Keratinocyte (primary cell): ENCODE data around the gene COL8A2. TPM values are rescaled to one million over a fixed set of nuclear protein-coding genes. Genes with fewer than 3 reads are reported as not detected.

Experiments used
- DNase-seq: peaks from one replicate; pipeline ENCODE4 v3.0.0-alpha.2; 2011; ENCODE audit warnings: low read depth, missing footprints, low spot score
- FAIRE-seq: peaks from 2 replicates; lab custom pipeline; 2011; peaks lifted over from hg19 to GRCh38; lab: Jason Lieb, UNC
- H2AFZ ChIP-seq: 2 replicates; pipeline ENCODE4 v1.6.0; 2012; ENCODE audit warnings: low read length, control low read depth, inconsistent platforms; ENCODE audit not compliant: control insufficient read depth
- H3K27ac ChIP-seq: 2 replicates; pipeline ENCODE4 v1.5.1; 2011; ENCODE audit warnings: low read length; ENCODE audit not compliant: control insufficient read depth, insufficient read depth
- H3K27me3 ChIP-seq: 3 replicates; pipeline ENCODE4 v1.6.0; 2011; ENCODE audit warnings: low read length; ENCODE audit not compliant: control insufficient read depth, insufficient read depth; ENCODE audit errors: extremely low read depth
- H3K36me3 ChIP-seq, 2 experiments: 2 replicates in 1 of 2; 3 replicates in 1 of 2; pipeline ENCODE4 v1.5.1; 2011; ENCODE audit warnings: low read length in 2 of 2, mild to moderate bottlenecking in 1 of 2; ENCODE audit not compliant: control insufficient read depth in 2 of 2, insufficient read depth in 2 of 2; ENCODE audit errors: extremely low read depth in 1 of 2
- H3K4me1 ChIP-seq: 3 replicates; pipeline ENCODE4 v1.5.1; 2011; ENCODE audit warnings: low read length; ENCODE audit not compliant: control insufficient read depth, insufficient read depth; ENCODE audit errors: extremely low read depth
- H3K4me2 ChIP-seq: 3 replicates; pipeline ENCODE4 v1.6.0; 2011; ENCODE audit warnings: low read depth, low read length; ENCODE audit not compliant: control insufficient read depth, insufficient read depth; ENCODE audit errors: extremely low read depth
- H3K4me3 ChIP-seq, 3 experiments: fragments of 200-600 bp in 1 of 3; sonication (generic) in 1 of 3; 2 replicates in 2 of 3; 3 replicates in 1 of 3; pipeline ENCODE4 v1.5.1; 2011 to 2016; ENCODE audit warnings: low read length in 3 of 3, mild to moderate bottlenecking in 3 of 3, control low read depth in 2 of 3, inconsistent platforms in 1 of 3, low read depth in 1 of 3, mixed read lengths in 1 of 3, mixed run types in 1 of 3, moderate library complexity in 1 of 3; ENCODE audit not compliant: control insufficient read depth in 2 of 3, insufficient read depth in 2 of 3; ENCODE audit errors: extremely low read depth in 1 of 3
- H3K79me2 ChIP-seq: 2 replicates; pipeline ENCODE4 v1.6.0; 2012; ENCODE audit warnings: low read length; ENCODE audit not compliant: control insufficient read depth, insufficient read depth
- H3K9ac ChIP-seq: 3 replicates; pipeline ENCODE4 v1.6.0; 2011; ENCODE audit warnings: low read length; ENCODE audit not compliant: control insufficient read depth, insufficient read depth; ENCODE audit errors: extremely low read depth
- H3K9me1 ChIP-seq: 3 replicates; pipeline ENCODE4 v1.6.0; 2011; ENCODE audit warnings: low read length; ENCODE audit not compliant: control insufficient read depth, insufficient read depth; ENCODE audit errors: extremely low read depth
- H3K9me3 ChIP-seq: 2 replicates; pipeline ENCODE4 v1.5.1; 2012; ENCODE audit warnings: low read depth, low read length; ENCODE audit not compliant: control insufficient read depth
- H4K20me1 ChIP-seq: 3 replicates; pipeline ENCODE4 v1.6.0; 2011; ENCODE audit warnings: low read length; ENCODE audit not compliant: control insufficient read depth, insufficient read depth; ENCODE audit errors: extremely low read depth
- EZH2 ChIP-seq: IDR thresholded peaks from one replicate; pipeline ENCODE4 v1.6.1; 2012; ENCODE audit warnings: inconsistent platforms, mild to moderate bottlenecking, low read length, moderate library complexity
- dilution Hi-C: fragments of 300-500 bp; cut with MboI; formaldehyde crosslinking; loops from one replicate; pipeline ENCODE4 v1.7.0; 2020; ENCODE audit warnings: low sequenced_read_pairs; ENCODE audit not compliant: extremely low pct_ligation_motif_present
- polyA plus RNA-seq, 5 experiments: library from polyadenylated mRNA; depleted of rRNA in 3 of 5; stranded (reverse) in 3 of 5; stranded (forward) in 1 of 5; unstranded in 1 of 5; fragments of >200 nt; gene quantifications; 1 replicate in 1 of 5; 2 replicates in 3 of 5; 3 replicates in 1 of 5; pipeline versions ENCODE4 v1.2.1 to v1.2.3, GENCODE V29; 2011 to 2012; ENCODE audit warnings: missing spikeins in 2 of 5, low read depth in 1 of 5, low replicate concordance in 1 of 5
- TF ChIP-seq, protein P1 (sequence below), 3 experiments: IDR thresholded peaks in 1 of 3; conservative IDR thresholded peaks in 1 of 3; optimal IDR thresholded peaks in 1 of 3; 2 replicates in 2 of 3; 3 replicates in 1 of 3; pipeline versions ENCODE3 to v1.5.1; 2011; ENCODE audit warnings: low read length in 3 of 3, mild to moderate bottlenecking in 3 of 3, moderate library complexity in 2 of 3, control low read depth in 1 of 3, inconsistent platforms in 1 of 3; ENCODE audit not compliant: insufficient read depth in 2 of 3; ENCODE audit errors: extremely low read depth in 1 of 3

Gene COL8A2
- polyA plus RNA-seq, 1 donor (not counting 4 experiments of a cell fraction or from before 2014, with no cell fraction given), result 0.09 TPM

DNA sequence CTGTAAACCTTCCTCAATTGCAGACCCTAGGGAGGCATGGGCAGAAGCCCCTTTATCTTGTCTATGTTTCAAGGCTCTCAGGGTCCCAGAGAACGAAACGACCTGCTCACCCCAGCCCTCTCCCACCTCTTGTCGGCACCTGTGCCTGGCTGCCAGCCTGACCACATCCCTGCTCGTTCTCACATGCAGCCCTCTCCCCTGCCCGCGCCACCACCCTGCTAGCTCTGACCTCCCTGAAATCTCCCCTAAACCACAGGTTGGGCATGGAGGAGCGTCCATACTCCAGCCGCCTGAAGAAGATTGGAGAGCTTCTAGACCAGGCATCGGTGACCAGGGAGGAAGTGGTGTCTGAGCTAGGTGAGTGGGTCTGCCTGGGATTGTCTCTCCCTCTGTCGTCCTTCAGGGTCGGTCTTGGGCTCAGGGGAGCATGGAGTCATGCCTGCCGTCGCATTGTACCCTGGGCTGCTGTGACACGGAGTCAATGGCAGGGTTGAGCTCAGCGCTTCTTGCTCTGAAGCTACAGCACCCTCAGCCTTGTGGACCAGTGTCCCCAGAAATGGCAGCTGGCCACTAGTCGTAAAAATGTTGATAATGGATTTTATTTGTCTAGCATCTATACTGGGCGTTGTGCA is 32.7 kb downstream of the COL8A2 start:
- no peak for FAIRE-seq
- Histone ChIP-seq H3K4me2 (no peak overlapping the region), H4K20me1 (no peaks in the 10 kb centered on the region), H3K9ac (no peak overlapping the region), H3K4me3 (no peak overlapping the region), H3K9me3 (no peaks in the 10 kb centered on the region), H3K27ac (no peak overlapping the region), H3K79me2 (peaks cover 34% of the 10 kb centered on the region), H2AFZ (no peak overlapping the region), H3K9me1 (peaks cover 2% of the 10 kb centered on the region), H3K4me1 (peaks cover 9% of the 10 kb centered on the region), H3K36me3 (peaks cover 32 to 50% of the 10 kb centered on the region in 2 experiments), H3K27me3 (no peaks in the 10 kb centered on the region)
- dilution Hi-C loops, result no loop called here
- no peak for TF ChIP-seq EZH2
- TF ChIP-seq, protein P1, sequence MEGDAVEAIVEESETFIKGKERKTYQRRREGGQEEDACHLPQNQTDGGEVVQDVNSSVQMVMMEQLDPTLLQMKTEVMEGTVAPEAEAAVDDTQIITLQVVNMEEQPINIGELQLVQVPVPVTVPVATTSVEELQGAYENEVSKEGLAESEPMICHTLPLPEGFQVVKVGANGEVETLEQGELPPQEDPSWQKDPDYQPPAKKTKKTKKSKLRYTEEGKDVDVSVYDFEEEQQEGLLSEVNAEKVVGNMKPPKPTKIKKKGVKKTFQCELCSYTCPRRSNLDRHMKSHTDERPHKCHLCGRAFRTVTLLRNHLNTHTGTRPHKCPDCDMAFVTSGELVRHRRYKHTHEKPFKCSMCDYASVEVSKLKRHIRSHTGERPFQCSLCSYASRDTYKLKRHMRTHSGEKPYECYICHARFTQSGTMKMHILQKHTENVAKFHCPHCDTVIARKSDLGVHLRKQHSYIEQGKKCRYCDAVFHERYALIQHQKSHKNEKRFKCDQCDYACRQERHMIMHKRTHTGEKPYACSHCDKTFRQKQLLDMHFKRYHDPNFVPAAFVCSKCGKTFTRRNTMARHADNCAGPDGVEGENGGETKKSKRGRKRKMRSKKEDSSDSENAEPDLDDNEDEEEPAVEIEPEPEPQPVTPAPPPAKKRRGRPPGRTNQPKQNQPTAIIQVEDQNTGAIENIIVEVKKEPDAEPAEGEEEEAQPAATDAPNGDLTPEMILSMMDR (optimal IDR thresholded peaks at IDR 0.05 in 1 of 3, IDR thresholded peaks at IDR 0.05 in 1 of 3, conservative IDR thresholded peaks at IDR 0.05 in 1 of 3; ENCODE audit: extremely low read depth in 1 of 3, insufficient read depth in 2 of 3, low read length in 3 of 3), result no peak
- DNase-seq, result no peak

DNA sequence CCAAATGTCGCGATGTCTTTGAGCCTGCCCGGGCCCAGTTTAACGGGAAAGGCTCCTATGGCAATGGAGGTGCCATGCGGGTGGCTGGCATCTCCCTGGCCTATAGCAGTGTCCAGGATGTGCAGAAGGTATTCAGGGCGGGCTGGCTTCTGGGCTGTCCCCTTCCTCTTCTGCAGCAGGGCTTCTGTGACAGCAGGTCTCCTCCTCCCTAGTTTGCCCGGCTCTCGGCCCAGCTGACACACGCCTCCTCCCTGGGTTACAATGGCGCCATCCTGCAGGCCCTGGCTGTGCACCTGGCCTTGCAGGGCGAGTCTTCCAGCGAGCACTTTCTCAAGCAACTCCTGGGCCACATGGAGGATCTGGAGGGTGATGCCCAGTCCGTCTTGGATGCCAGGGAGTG is 33.3 kb downstream of the COL8A2 start:
- no peak for FAIRE-seq
- no peaks in the 10 kb centered on the region for H3K9me3 ChIP-seq
- H3K27me3 ChIP-seq, result no peaks in the 10 kb centered on the region
- no peak overlapping the region for H3K4me2 ChIP-seq
- peaks cover 2% of the 10 kb centered on the region for H3K9me1 ChIP-seq
- peaks cover 9% of the 10 kb centered on the region for H3K4me1 ChIP-seq
- H3K9ac ChIP-seq, result no peak overlapping the region
- no peak for DNase-seq
- dilution Hi-C loops, result no loop called here
- peaks cover 32 to 50% of the 10 kb centered on the region in 2 experiments for H3K36me3 ChIP-seq
- no peaks in the 10 kb centered on the region for H4K20me1 ChIP-seq
- H3K4me3 ChIP-seq, result no peak overlapping the region
- H3K79me2 ChIP-seq, result peaks cover 34% of the 10 kb centered on the region
- H2AFZ ChIP-seq, result no peak overlapping the region
- no peak overlapping the region for H3K27ac ChIP-seq
- TF ChIP-seq, protein P1 (optimal IDR thresholded peaks at IDR 0.05 in 1 of 3, IDR thresholded peaks at IDR 0.05 in 1 of 3, conservative IDR thresholded peaks at IDR 0.05 in 1 of 3; ENCODE audit: extremely low read depth in 1 of 3, insufficient read depth in 2 of 3, low read length in 3 of 3), result no peak
- no peak for TF ChIP-seq EZH2
